GM06990 (cell line): ENCODE results near the gene STRIP2.

Experiments
- DNase-seq: peaks from one replicate; pipeline ENCODE4 v3.0.0-alpha.2; 2011; ENCODE audit not compliant: insufficient read length; ENCODE audit errors: extremely low read depth
- H3K27me3 ChIP-seq: replicated peaks from 2 replicates; pipeline ENCODE4 v1.6.0; 2011; ENCODE audit warnings: low read length; ENCODE audit not compliant: control insufficient read depth, insufficient read depth
- H3K36me3 ChIP-seq: 2 replicates; pipeline ENCODE4 v1.5.1; 2011; ENCODE audit warnings: low read length; ENCODE audit not compliant: control insufficient read depth, insufficient read depth
- H3K4me3 ChIP-seq: replicated peaks from 2 replicates; pipeline ENCODE4 v1.5.1; 2011; ENCODE audit warnings: low read depth, mild to moderate bottlenecking, control low read depth, low read length
- TF ChIP-seq, protein P1 (sequence below): IDR thresholded peaks from 2 replicates; pipeline ENCODE4 v1.5.1; 2011; ENCODE audit warnings: low read length, control low read depth, mild to moderate bottlenecking, inconsistent platforms; ENCODE audit not compliant: insufficient read depth, poor library complexity, severe bottlenecking

The STRIP2 gene

DNA sequence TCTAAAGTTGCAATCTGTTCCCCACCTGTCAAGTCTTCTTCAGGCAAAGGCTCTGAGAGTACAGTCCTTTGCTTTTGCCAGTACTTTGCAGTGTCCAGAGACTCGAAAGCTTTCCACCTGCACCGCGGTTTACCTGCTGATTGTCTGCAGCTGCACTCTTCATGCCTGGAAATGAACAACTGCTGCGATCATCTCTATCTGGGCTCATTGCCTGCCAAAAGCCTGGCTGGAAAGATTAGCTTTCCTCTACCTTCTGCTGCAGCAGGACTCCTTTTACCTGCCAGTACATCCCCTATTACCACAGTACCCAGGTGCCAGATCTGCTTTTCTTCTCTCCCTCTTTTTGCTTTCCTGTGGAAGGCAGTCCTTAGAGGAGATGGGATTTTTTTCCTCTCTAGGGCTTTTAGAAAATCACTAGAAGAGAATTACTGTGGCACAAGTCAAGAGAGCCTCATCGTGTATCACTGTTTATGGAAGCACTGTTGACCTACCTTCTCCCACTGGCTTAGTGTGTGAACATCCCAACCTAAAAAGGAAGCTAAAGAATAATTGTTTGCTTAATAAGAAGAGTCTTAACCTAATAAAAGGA, 2.2 kb downstream of the STRIP2 start:
- H3K4me3 ChIP-seq = no peak overlapping the region
- no peaks in the 10 kb centered on the region for H3K36me3 ChIP-seq
- no peak for DNase-seq
- no peaks in the 10 kb centered on the region for H3K27me3 ChIP-seq
- TF ChIP-seq, protein P1, sequence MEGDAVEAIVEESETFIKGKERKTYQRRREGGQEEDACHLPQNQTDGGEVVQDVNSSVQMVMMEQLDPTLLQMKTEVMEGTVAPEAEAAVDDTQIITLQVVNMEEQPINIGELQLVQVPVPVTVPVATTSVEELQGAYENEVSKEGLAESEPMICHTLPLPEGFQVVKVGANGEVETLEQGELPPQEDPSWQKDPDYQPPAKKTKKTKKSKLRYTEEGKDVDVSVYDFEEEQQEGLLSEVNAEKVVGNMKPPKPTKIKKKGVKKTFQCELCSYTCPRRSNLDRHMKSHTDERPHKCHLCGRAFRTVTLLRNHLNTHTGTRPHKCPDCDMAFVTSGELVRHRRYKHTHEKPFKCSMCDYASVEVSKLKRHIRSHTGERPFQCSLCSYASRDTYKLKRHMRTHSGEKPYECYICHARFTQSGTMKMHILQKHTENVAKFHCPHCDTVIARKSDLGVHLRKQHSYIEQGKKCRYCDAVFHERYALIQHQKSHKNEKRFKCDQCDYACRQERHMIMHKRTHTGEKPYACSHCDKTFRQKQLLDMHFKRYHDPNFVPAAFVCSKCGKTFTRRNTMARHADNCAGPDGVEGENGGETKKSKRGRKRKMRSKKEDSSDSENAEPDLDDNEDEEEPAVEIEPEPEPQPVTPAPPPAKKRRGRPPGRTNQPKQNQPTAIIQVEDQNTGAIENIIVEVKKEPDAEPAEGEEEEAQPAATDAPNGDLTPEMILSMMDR = no peak

- H3K36me3 ChIP-seq = no peaks in the 10 kb centered on the region
- no peaks in the 10 kb centered on the region for H3K27me3 ChIP-seq
- TF ChIP-seq, protein P1 = no peak
- no peak for DNase-seq
- H3K4me3 ChIP-seq = no peak overlapping the region
These were observed 3.0 kb downstream of the STRIP2 start for GRCh38 chr7:129437190-129437589.

GRCh38 chr7:129438281-129438838, 4.1 kb downstream of the STRIP2 start:
- no peak overlapping the region for H3K4me3 ChIP-seq
- H3K36me3 ChIP-seq = no peaks in the 10 kb centered on the region
- DNase-seq = no peak
- no peaks in the 10 kb centered on the region for H3K27me3 ChIP-seq
- TF ChIP-seq, protein P1 = no peak

DNA sequence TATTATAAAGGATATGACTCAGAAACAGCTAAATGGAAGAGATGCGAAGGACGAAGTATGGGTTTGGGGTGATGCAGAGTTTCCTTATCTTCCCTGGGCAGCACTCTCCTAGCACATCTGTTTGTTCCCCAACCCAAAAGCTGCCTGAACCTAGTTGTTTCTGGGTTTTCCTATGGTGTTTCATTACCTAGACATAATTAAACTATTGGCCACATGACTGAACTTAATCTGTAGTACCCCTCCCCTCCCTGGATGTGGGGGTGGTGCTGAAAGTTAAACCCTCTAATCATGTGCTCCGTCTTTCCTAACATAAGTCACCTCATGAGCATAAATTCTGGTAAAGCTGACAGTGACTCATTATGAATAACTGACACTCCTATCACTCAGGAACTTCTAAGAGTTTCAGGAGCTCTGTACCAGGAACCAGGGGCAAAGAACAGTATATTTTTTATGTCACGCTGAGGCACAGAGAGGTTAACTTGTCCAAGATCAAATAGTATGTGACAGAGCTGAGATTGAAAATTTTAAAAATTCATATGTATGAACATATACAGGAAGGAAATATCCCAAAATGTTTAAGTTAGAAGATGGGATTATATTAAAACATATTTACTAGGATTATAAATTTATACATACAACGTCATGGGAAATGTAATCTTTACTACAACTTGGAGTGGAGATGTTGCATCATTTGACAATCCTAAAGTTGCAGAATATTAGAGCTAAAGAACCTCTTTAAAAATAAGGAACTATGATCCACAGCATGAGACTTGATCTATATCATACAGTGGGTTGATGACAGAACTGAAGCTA, 4.8 kb downstream of the STRIP2 start:
- Histone ChIP-seq H3K4me3 (no peak overlapping the region), H3K36me3 (no peaks in the 10 kb centered on the region), H3K27me3 (no peaks in the 10 kb centered on the region)
- TF ChIP-seq, protein P1 = no peak
- DNase-seq = no peak

DNA sequence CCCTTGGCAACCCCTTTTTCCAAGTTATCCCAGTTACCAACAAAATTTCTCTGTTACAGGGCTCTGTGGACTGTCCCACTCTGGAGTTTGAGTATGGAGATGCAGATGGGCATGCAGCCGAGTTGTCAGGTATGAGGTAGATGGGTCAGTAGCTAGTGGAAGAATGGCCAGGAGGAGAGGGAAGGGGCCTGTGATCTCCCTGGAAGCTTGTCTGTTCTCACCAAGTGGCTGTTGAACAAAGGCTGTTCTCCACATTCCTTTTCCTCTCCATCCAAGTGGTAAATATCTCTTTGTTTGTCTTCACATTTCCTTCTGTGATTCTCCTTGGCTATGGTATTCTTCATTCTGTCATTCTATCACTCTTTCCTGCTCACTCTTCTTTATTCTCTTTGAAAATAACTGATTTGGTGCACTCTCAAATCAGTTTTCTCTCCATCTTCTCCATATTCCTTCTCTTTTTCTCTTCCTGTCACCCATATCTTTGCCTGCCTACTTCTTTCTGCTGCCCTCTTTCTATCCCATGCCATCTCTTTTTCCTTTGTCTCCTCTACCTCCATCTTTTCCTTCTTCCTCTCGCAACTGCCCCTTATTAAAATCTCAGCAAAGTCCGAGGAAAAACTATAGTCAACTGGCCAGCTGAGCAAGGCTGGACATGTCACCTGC, 5.9 kb downstream of the STRIP2 start:
- Histone ChIP-seq H3K4me3 (no peak overlapping the region), H3K27me3 (no peaks in the 10 kb centered on the region), H3K36me3 (no peaks in the 10 kb centered on the region)
- TF ChIP-seq, protein P1 = no peak
- DNase-seq = no peak
